Endothelial cell of umbilical vein (primary cell): ENCODE data around the gene GPD2.

Source experiments
- CTCF ChIP-seq, 2 donors: IDR thresholded peaks; 1 replicate in 1 of 2; 2 replicates in 1 of 2; pipeline ENCODE4 v1.5.1; 2011; ENCODE audit warnings: low read length in 2 of 2, mild to moderate bottlenecking in 2 of 2, moderate library complexity in 2 of 2, control low read depth in 1 of 2, inconsistent platforms in 1 of 2, low read depth in 1 of 2; ENCODE audit not compliant: insufficient read depth in 1 of 2; ENCODE audit errors: extremely low read depth in 1 of 2
- EZH2 ChIP-seq: IDR thresholded peaks from 2 replicates; pipeline ENCODE4 v1.6.1; 2012; ENCODE audit warnings: borderline replicate concordance, low read depth, mild to moderate bottlenecking, moderate library complexity, low read length, inconsistent platforms; ENCODE audit not compliant: severe bottlenecking
- JUN ChIP-seq: IDR thresholded peaks from 2 replicates; pipeline ENCODE4 v1.6.1; 2011; ENCODE audit warnings: borderline replicate concordance, low read depth; ENCODE audit not compliant: insufficient read length, insufficient read depth
- POLR2A ChIP-seq: IDR thresholded peaks from 2 replicates; pipeline ENCODE4 v1.6.1; 2012; ENCODE audit warnings: low read depth, mild to moderate bottlenecking, control low read depth, low read length
- POLR2AphosphoS5 ChIP-seq: IDR thresholded peaks from 2 replicates; pipeline ENCODE4 v1.6.1; 2012; ENCODE audit warnings: low read depth, mild to moderate bottlenecking, control low read depth, low read length, moderate library complexity; ENCODE audit not compliant: insufficient read depth

GRCh38 chr2:156602552-156602933 is 166.4 kb downstream of the GPD2 start:
- TF ChIP-seq EZH2 (no peak), CTCF (IDR thresholded peaks at IDR 0.05; ENCODE audit: extremely low read depth in 1 of 2, insufficient read depth in 1 of 2, low read depth in 1 of 2, low read length in 2 of 2) (no peak), POLR2A (no peak), JUN (no peak), POLR2AphosphoS5 (no peak)
